ENCODE data around the gene TTLL9. TPM values are rescaled to one million over a fixed set of nuclear protein-coding genes. Genes with fewer than 3 reads are reported as not detected.
"Not testable (repeated sequence)": the region's sequence is repeated elsewhere in the genome, so short reads cannot be mapped to it uniquely, and the experiment has no call there.

Gene TTLL9
- total and polyA plus RNA-seq, 4 experiments from 2014 or later, result 0.25 TPM; not detected in 3

GRCh38 chr20:31920275-31920855, 49.9 kb downstream of the TTLL9 start:
- Histone ChIP-seq H3K9me3 (ENCODE audit: control insufficient read depth in 1 of 2, low read length in 2 of 2) (no peaks in the 10 kb centered on the region), H3K4me1 (ENCODE audit: insufficient read depth, low read length) (no peaks in the 10 kb centered on the region), H3K36me3 (ENCODE audit: insufficient read depth, low read length) (no peaks in the 10 kb centered on the region), H3K27me3 (ENCODE audit: insufficient read depth, low read length) (no peaks in the 10 kb centered on the region), H3K4me3 (ENCODE audit: low read length in 2 of 2) (no peak overlapping the region), H3K27ac (ENCODE audit: low read depth, low read length) (no peak overlapping the region)
- Mint-ChIP-seq H3K9me3 (peaks cover 0 to 2% (median 0%) of the 10 kb centered on the region in 8 donors), H3K27ac (no peak overlapping the region), H3K36me3 (no peaks in the 10 kb centered on the region), H3K27me3 (peaks cover 28 to 46% of the 10 kb centered on the region in 2 donors), H3K4me1 (no peaks in the 10 kb centered on the region), H3K4me3 (no peak overlapping the region)
- DNase-seq, result no peak
- intact Hi-C loops (cut with micrococcal nuclease), result no loop called here
- CTCF ChIA-PET (ENCODE audit: partially characterized antibody), result no interaction called here
- POLR2A ChIA-PET (ENCODE audit: partially characterized antibody), result no interaction called here

- H3K27me3 ChIP-seq (ENCODE audit: insufficient read depth, low read length); DNase-seq; H3K9me3 ChIP-seq (ENCODE audit: control insufficient read depth in 1 of 2, low read length in 2 of 2); H3K36me3 ChIP-seq (ENCODE audit: insufficient read depth, low read length); H3K4me1 ChIP-seq (ENCODE audit: insufficient read depth, low read length); H3K9me3 Mint-ChIP-seq; POLR2A ChIA-PET (ENCODE audit: partially characterized antibody); H3K4me1 Mint-ChIP-seq; H3K27ac ChIP-seq (ENCODE audit: low read depth, low read length); H3K4me3 ChIP-seq (ENCODE audit: low read length in 2 of 2); intact Hi-C loops (cut with micrococcal nuclease); H3K36me3 Mint-ChIP-seq; CTCF ChIA-PET (ENCODE audit: partially characterized antibody); H3K27ac Mint-ChIP-seq; H3K4me3 Mint-ChIP-seq: not testable (repeated sequence)
- H3K27me3 Mint-ChIP-seq, result peaks cover 34 to 55% of the 10 kb centered on the region in 2 donors
These were observed 51.0 kb downstream of the TTLL9 start for GRCh38 chr20:31921480-31921879.

GRCh38 chr20:31922181-31922580, 51.7 kb downstream of the TTLL9 start:
- Mint-ChIP-seq H3K4me1 (no peaks in the 10 kb centered on the region), H3K36me3 (no peaks in the 10 kb centered on the region), H3K27ac (no peak overlapping the region), H3K4me3 (no peak overlapping the region), H3K9me3 (peaks cover 0 to 2% (median 0%) of the 10 kb centered on the region in 8 donors), H3K27me3 (peaks cover 36 to 54% of the 10 kb centered on the region in 2 donors)
- Histone ChIP-seq H3K27ac (ENCODE audit: low read depth, low read length) (no peak overlapping the region), H3K27me3 (ENCODE audit: insufficient read depth, low read length) (no peaks in the 10 kb centered on the region), H3K36me3 (ENCODE audit: insufficient read depth, low read length) (no peaks in the 10 kb centered on the region), H3K4me3 (ENCODE audit: low read length in 2 of 2) (no peak overlapping the region), H3K4me1 (ENCODE audit: insufficient read depth, low read length) (no peaks in the 10 kb centered on the region), H3K9me3 (ENCODE audit: control insufficient read depth in 1 of 2, low read length in 2 of 2) (no peaks in the 10 kb centered on the region)
- ChIA-PET POLR2A (ENCODE audit: partially characterized antibody) (no interaction called here), CTCF (ENCODE audit: partially characterized antibody) (no interaction called here)
- DNase-seq, result no peak
- intact Hi-C loops (cut with micrococcal nuclease), result no loop called here

- DNase-seq, result no peak
- CTCF ChIA-PET (ENCODE audit: partially characterized antibody), result no interaction called here
- Histone ChIP-seq H3K4me1 (ENCODE audit: insufficient read depth, low read length) (no peaks in the 10 kb centered on the region), H3K36me3 (ENCODE audit: insufficient read depth, low read length) (no peaks in the 10 kb centered on the region), H3K27me3 (ENCODE audit: insufficient read depth, low read length) (no peaks in the 10 kb centered on the region), H3K4me3 (ENCODE audit: low read length in 2 of 2) (no peak overlapping the region), H3K9me3 (ENCODE audit: control insufficient read depth in 1 of 2, low read length in 2 of 2) (no peaks in the 10 kb centered on the region), H3K27ac (ENCODE audit: low read depth, low read length) (no peak overlapping the region)
- intact Hi-C loops (cut with micrococcal nuclease), result no loop called here
- POLR2A ChIA-PET (ENCODE audit: partially characterized antibody), result no interaction called here
- no peaks in the 10 kb centered on the region for H3K4me1 Mint-ChIP-seq
- peaks cover 0 to 2% (median 0%) of the 10 kb centered on the region in 8 donors for H3K9me3 Mint-ChIP-seq
- H3K27ac Mint-ChIP-seq, result no peak overlapping the region
- H3K36me3 Mint-ChIP-seq, result no peaks in the 10 kb centered on the region
- peaks cover 38 to 56% of the 10 kb centered on the region in 2 donors for H3K27me3 Mint-ChIP-seq
- H3K4me3 Mint-ChIP-seq, result no peak overlapping the region
These were observed 52.2 kb downstream of the TTLL9 start for GRCh38 chr20:31922588-31922987.

DNA sequence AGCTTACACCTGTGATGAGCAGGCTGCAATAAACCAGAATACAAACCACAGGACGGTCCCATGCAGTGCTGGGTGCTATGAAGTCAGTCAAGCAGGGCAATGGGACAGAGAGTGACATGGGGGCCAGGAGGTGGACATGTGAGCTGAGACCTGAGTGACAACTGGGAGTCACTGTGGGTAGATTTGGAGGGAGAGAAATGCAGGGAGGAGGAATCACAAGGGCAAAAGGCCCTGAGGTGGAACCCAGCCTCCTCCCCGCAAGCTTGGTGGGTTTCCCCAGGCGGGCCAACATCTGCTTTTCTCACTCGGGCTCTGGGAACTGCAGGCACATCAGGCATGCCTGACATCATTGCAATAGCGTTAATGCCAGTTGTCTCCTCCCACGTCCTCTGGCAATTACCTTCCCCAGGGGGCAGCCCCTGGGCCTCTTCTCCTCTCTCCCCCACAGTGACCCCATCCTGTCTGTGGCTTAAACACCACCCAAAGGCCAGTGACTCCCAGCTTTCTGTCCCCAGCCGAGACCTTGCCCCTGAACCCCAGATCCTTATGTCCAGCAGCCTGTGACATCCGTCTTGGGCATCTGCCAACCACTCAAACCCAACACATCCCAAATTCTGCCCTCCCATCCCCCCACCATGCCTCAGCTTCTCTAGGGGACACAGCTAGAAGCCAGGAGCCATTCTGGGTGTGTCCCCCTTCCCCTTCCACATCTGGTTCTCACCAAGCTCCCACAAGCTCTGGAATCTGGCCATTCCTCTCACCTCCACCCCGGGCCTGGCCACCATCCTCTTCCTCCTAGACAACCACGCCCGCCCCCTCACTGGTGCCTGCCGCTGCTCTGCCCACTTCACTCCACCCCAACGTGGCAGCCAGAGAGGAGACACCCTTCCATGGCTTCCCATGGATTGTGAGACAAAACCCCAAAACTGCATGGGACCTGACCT, 53.2 kb downstream of the TTLL9 start:
- Histone ChIP-seq H3K27ac (ENCODE audit: low read depth, low read length) (no peak overlapping the region), H3K4me3 (ENCODE audit: low read length in 2 of 2) (no peak overlapping the region), H3K9me3 (ENCODE audit: control insufficient read depth in 1 of 2, low read length in 2 of 2) (no peaks in the 10 kb centered on the region), H3K4me1 (ENCODE audit: insufficient read depth, low read length) (no peaks in the 10 kb centered on the region), H3K36me3 (ENCODE audit: insufficient read depth, low read length) (no peaks in the 10 kb centered on the region), H3K27me3 (ENCODE audit: insufficient read depth, low read length) (no peaks in the 10 kb centered on the region)
- H3K27ac Mint-ChIP-seq, result peak overlapping the region in 1 of 7 donors; percentile 72
- H3K4me1 Mint-ChIP-seq, result no peaks in the 10 kb centered on the region
- CTCF ChIA-PET (ENCODE audit: partially characterized antibody), result no interaction called here
- H3K9me3 Mint-ChIP-seq, result peaks cover 0 to 2% (median 0%) of the 10 kb centered on the region in 8 donors
- no peaks in the 10 kb centered on the region for H3K36me3 Mint-ChIP-seq
- H3K4me3 Mint-ChIP-seq, result no peak overlapping the region
- H3K27me3 Mint-ChIP-seq, result peaks cover 38 to 56% of the 10 kb centered on the region in 2 donors
- intact Hi-C loops (cut with micrococcal nuclease), result no loop called here
- DNase-seq, result no peak
- POLR2A ChIA-PET (ENCODE audit: partially characterized antibody), result no interaction called here

- Histone ChIP-seq H3K27me3 (ENCODE audit: insufficient read depth, low read length) (no peaks in the 10 kb centered on the region), H3K4me3 (ENCODE audit: low read length in 2 of 2) (no peak overlapping the region), H3K36me3 (ENCODE audit: insufficient read depth, low read length) (no peaks in the 10 kb centered on the region), H3K27ac (ENCODE audit: low read depth, low read length) (no peak overlapping the region), H3K4me1 (ENCODE audit: insufficient read depth, low read length) (no peaks in the 10 kb centered on the region), H3K9me3 (ENCODE audit: control insufficient read depth in 1 of 2, low read length in 2 of 2) (no peaks in the 10 kb centered on the region)
- Mint-ChIP-seq H3K27ac (no peak overlapping the region), H3K36me3 (no peaks in the 10 kb centered on the region), H3K27me3 (peaks cover 40 to 51% of the 10 kb centered on the region in 2 donors), H3K4me3 (no peak overlapping the region), H3K4me1 (no peaks in the 10 kb centered on the region), H3K9me3 (peaks cover 0 to 2% (median 0%) of the 10 kb centered on the region in 8 donors)
- CTCF ChIA-PET (ENCODE audit: partially characterized antibody), result no interaction called here
- DNase-seq, result no peak
- POLR2A ChIA-PET (ENCODE audit: partially characterized antibody), result no interaction called here
- intact Hi-C loops (cut with micrococcal nuclease), result no loop called here
These were observed 54.1 kb downstream of the TTLL9 start for GRCh38 chr20:31924561-31924960.

GRCh38 chr20:31925631-31926030, 55.2 kb downstream of the TTLL9 start:
- Mint-ChIP-seq H3K36me3 (no peaks in the 10 kb centered on the region), H3K27ac (no peak overlapping the region), H3K4me3 (no peak overlapping the region), H3K27me3 (peaks cover 34 to 45% of the 10 kb centered on the region in 2 donors), H3K9me3 (peaks cover 0 to 2% (median 0%) of the 10 kb centered on the region in 8 donors), H3K4me1 (no peaks in the 10 kb centered on the region)
- Histone ChIP-seq H3K36me3 (ENCODE audit: insufficient read depth, low read length) (no peaks in the 10 kb centered on the region), H3K4me1 (ENCODE audit: insufficient read depth, low read length) (no peaks in the 10 kb centered on the region), H3K4me3 (ENCODE audit: low read length in 2 of 2) (no peak overlapping the region), H3K27me3 (ENCODE audit: insufficient read depth, low read length) (no peaks in the 10 kb centered on the region), H3K27ac (ENCODE audit: low read depth, low read length) (no peak overlapping the region), H3K9me3 (ENCODE audit: control insufficient read depth in 1 of 2, low read length in 2 of 2) (no peaks in the 10 kb centered on the region)
- POLR2A ChIA-PET (ENCODE audit: partially characterized antibody), result no interaction called here
- no peak for DNase-seq
- CTCF ChIA-PET (ENCODE audit: partially characterized antibody), result no interaction called here
- intact Hi-C loops (cut with micrococcal nuclease), result no loop called here
